MCF 10A (cell line): Measurements from ENCODE around the gene TTC6. TPM values are rescaled to one million over a fixed set of nuclear protein-coding genes. Genes with fewer than 3 reads are reported as not detected.

Experiments used
- BruUV-seq: library from RNA; stranded (reverse); fragments of 400-500 nt; replicated peaks from 2 replicates; lab custom pipeline; 2021; lab: Mats Ljungman, UMichigan
- CTCF ChIA-PET: fragments of 300-600 bp; sonication (Branson Sonifier 250); formaldehyde crosslinking; extraction: SDS; loops from one replicate; lab custom pipeline; 2021; ENCODE audit warnings: antibody characterized with exemption, inconsistent platforms; lab: Yijun Ruan, JAX
- POLR2A ChIA-PET: fragments of 300-600, 350-650 bp; sonication (Branson Sonifier 250); formaldehyde crosslinking; extraction: SDS; loops from one replicate; lab custom pipeline; 2020; ENCODE audit warnings: antibody characterized with exemption, inconsistent platforms; lab: Yijun Ruan, JAX
- DNase-seq: peaks from one replicate; pipeline ENCODE4 v3.0.0-alpha.2; 2018; ENCODE audit not compliant: unreplicated experiment
- H3K27ac Mint-ChIP-seq: one replicate; pipeline ENCODE4 v1.8.0; 2022; ENCODE audit warnings: mild to moderate bottlenecking, low read depth, mixed read lengths; ENCODE audit not compliant: unreplicated experiment
- H3K27me3 Mint-ChIP-seq: one replicate; pipeline ENCODE4 v1.8.0; 2022; ENCODE audit warnings: mixed read lengths; ENCODE audit not compliant: insufficient read depth, unreplicated experiment
- H3K36me3 Mint-ChIP-seq: one replicate; pipeline ENCODE4 v1.8.0; 2022; ENCODE audit warnings: mild to moderate bottlenecking, moderate library complexity, mixed read lengths; ENCODE audit not compliant: insufficient read depth, unreplicated experiment
- H3K4me1 Mint-ChIP-seq: one replicate; pipeline ENCODE4 v1.8.0; 2022; ENCODE audit warnings: mixed read lengths; ENCODE audit not compliant: insufficient read depth, unreplicated experiment
- H3K4me3 Mint-ChIP-seq: one replicate; pipeline ENCODE4 v1.8.0; 2022; ENCODE audit warnings: mild to moderate bottlenecking, moderate library complexity, mixed read lengths; ENCODE audit not compliant: unreplicated experiment
- H3K9me3 Mint-ChIP-seq: one replicate; pipeline ENCODE4 v1.8.0; 2022; ENCODE audit warnings: mixed read lengths; ENCODE audit not compliant: unreplicated experiment
- intact Hi-C: fragments of 100-400 bp; cut with micrococcal nuclease; formaldehyde crosslinking; loops from 2 replicates; pipeline ENCODE4 v1.14.1; 2022
- total RNA-seq: library from RNA; stranded (reverse); gene quantifications from 2 replicates; pipeline ENCODE4 v1.2.3, GENCODE V29; 2022
- TF ChIP-seq, protein P1 (sequence below): fragments of 200-600 bp; IDR thresholded peaks from one replicate; pipeline ENCODE4 v1.8.0; 2022; ENCODE audit warnings: antibody characterized with exemption, mild to moderate bottlenecking; ENCODE audit not compliant: unreplicated experiment

The TTC6 gene
- total RNA-seq, 1 experiment from 2014 or later = 0.98 TPM

DNA sequence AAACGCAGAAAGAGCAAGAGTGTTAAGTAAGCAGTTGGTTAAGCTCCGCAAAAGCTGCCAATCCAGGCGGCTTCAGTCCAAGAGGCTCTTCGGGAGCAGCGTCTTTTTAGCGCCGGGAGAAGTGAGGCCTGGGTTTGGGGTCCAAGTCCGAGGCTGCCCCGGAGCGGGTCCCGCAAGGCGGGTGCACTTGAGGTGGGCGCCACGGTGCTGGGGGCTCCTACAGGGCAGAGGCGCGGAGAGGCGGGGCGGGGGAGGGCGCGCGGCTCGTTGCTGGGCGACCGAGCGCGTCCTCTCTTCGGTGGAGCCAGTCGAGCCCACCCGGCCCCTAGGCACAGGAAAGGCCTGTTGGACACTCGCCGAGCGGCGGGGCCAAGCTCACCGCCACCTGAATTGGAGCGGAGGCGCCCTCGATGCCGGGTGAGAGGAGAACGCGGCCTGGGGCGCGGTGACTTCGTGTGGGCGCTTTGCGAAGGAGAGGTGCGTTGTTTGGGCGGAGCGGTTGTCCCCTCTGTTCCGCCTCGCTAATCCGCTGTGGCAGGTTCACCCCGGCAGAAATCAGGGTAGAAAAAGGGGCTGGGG is 15.6 kb downstream of the TTC6 start:
- TF ChIP-seq, protein P1, sequence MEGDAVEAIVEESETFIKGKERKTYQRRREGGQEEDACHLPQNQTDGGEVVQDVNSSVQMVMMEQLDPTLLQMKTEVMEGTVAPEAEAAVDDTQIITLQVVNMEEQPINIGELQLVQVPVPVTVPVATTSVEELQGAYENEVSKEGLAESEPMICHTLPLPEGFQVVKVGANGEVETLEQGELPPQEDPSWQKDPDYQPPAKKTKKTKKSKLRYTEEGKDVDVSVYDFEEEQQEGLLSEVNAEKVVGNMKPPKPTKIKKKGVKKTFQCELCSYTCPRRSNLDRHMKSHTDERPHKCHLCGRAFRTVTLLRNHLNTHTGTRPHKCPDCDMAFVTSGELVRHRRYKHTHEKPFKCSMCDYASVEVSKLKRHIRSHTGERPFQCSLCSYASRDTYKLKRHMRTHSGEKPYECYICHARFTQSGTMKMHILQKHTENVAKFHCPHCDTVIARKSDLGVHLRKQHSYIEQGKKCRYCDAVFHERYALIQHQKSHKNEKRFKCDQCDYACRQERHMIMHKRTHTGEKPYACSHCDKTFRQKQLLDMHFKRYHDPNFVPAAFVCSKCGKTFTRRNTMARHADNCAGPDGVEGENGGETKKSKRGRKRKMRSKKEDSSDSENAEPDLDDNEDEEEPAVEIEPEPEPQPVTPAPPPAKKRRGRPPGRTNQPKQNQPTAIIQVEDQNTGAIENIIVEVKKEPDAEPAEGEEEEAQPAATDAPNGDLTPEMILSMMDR = no peak
- intact Hi-C loops = no loop called here
- Mint-ChIP-seq H3K4me3 (no peak overlapping the region), H3K27ac (no peak overlapping the region), H3K36me3 (no peaks in the 10 kb centered on the region), H3K9me3 (peaks cover 15% of the 10 kb centered on the region), H3K4me1 (no peaks in the 10 kb centered on the region), H3K27me3 (no peaks in the 10 kb centered on the region)
- DNase-seq = no peak
- CTCF ChIA-PET = interaction anchor here (1.0 kb wide), 1 partner anchor 9 kb away, joined by 4 read pairs; no protein-coding TSS in a partner anchor
- BruUV-seq = no TSS peak
- POLR2A ChIA-PET = interaction anchor here (0.7 kb wide), 1 partner anchor 798 kb away, joined by 3 read pairs; no protein-coding TSS in a partner anchor

DNA sequence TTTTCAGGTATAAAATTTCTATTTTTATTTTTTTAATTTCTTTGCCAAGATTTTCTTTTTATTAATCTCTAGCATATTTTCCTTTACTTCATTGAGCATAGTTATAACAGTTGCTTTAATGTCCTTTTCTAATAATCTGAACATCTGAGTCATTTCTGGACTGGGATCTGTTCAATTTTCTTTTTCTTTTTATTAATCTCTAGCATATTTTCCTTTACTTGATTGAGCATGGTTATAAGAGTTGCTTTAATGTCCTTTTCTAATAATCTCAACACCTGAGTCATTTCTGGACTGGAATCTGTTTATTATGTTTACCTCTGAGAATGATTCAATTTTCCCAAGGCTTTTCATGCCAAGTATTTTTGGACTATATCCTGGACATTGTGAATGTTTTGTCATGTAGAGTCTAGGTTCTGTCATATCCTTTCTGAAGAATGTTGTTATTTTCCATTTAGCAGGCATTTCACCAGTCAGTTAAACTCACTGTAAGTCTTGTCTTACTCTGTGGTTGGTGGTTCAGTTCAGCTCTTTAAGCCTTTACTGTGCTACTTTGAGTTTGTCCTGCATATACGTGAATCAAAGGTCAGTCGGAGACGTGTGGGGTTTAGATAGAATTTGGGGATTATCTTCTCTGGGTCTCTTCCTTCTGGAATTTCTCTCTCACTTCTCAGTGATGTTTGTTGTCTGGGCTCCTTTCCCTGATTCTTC is 20.3 kb downstream of the TTC6 start:
- Mint-ChIP-seq H3K4me1 (no peaks in the 10 kb centered on the region), H3K27me3 (no peaks in the 10 kb centered on the region), H3K36me3 (no peaks in the 10 kb centered on the region), H3K9me3 (peaks cover 17% of the 10 kb centered on the region), H3K27ac (no peak overlapping the region), H3K4me3 (no peak overlapping the region)
- intact Hi-C loops = no loop called here
- TF ChIP-seq, protein P1 = no peak
- BruUV-seq = no TSS peak
- ChIA-PET POLR2A (no interaction called here), CTCF (interaction anchor here (0.6 kb wide), 2 partner anchors 21 to 333 kb away, joined by 3 read pairs; partner anchors contain the start of gene FOXA1)
- DNase-seq = no peak

DNA sequence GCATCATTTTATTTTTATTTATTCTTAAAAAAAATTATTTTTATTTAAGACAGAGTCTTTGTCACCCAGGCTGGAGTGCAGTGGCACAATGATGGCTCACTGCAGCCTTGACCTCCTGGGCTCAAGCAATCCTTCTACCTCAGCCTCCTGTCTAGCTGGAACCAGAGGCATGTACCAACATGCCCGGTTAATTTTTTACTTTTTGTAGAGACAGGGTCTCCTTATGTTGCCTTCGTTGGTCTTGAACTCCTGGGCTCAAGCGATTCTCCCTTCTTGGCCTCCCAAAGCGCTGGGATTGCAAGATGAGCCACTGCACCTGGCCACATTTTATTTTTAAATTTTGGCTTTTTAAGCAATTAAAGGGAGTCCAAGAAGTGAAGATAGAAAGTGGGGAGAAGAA is 21.4 kb downstream of the TTC6 start:
- CTCF ChIA-PET = interaction anchor here (0.6 kb wide), 1 partner anchor 23 kb away, joined by 3 read pairs; no protein-coding TSS in a partner anchor
- POLR2A ChIA-PET = no interaction called here
- Mint-ChIP-seq H3K4me1 (no peaks in the 10 kb centered on the region), H3K36me3 (no peaks in the 10 kb centered on the region), H3K27ac (no peak overlapping the region), H3K9me3 (peaks cover 9% of the 10 kb centered on the region), H3K4me3 (no peak overlapping the region), H3K27me3 (no peaks in the 10 kb centered on the region)
- TF ChIP-seq, protein P1 = no peak
- intact Hi-C loops = no loop called here
- no TSS peak for BruUV-seq
- DNase-seq = no peak

DNA sequence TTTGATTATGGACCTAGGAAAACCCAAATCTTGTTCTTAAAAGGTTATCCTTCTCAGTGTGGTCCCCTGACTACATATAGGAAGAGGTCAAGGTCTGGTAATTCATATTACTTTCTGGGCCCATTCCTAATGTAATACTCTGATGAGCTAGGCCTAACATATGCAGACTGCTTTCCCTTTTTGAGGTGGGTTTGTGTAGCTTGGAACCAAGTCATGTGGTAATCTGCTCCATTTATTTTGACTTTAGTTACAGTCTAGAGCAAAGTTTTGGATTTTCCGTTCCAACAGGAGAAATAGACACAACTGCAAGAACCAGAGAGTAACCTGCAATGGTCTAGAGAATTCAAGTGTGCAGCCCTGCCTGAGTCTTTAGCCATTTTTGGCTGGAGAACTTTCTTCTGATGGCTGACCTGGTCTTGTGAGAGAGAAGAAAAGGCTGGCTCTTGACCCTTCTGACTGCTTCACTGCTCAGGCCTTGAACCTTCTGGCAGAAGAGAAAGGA is 22.5 kb downstream of the TTC6 start:
- H3K27me3 Mint-ChIP-seq = no peaks in the 10 kb centered on the region
- ChIA-PET POLR2A (interaction anchor here (0.7 kb wide), 1 partner anchor 8 kb away, joined by 3 read pairs; no protein-coding TSS in a partner anchor), CTCF (interaction anchor here (0.6 kb wide), 2 partner anchors 24 to 286 kb away, joined by 3 read pairs; no protein-coding TSS in a partner anchor)
- H3K4me1 Mint-ChIP-seq = no peaks in the 10 kb centered on the region
- TF ChIP-seq, protein P1 = no peak
- no peaks in the 10 kb centered on the region for H3K36me3 Mint-ChIP-seq
- intact Hi-C loops = no loop called here
- BruUV-seq = no TSS peak
- H3K4me3 Mint-ChIP-seq = no peak overlapping the region
- no peak overlapping the region for H3K27ac Mint-ChIP-seq
- H3K9me3 Mint-ChIP-seq = peaks cover 6% of the 10 kb centered on the region
- no peak for DNase-seq
